ENCODE data around the gene EPS8L3.
"Not testable (repeated sequence)": the region's sequence is repeated elsewhere in the genome, so short reads cannot be mapped to it uniquely, and the experiment has no call there.

Gene EPS8L3

GRCh38 chr1:109776911-109777310, 13.2 kb upstream of the EPS8L3 start:
- DNase-seq = peak; percentile 66

- no peak for DNase-seq
Observed at GRCh38 chr1:109776206-109776835, 12.6 kb upstream of the EPS8L3 start.

GRCh38 chr1:109775398-109775797, 11.7 kb upstream of the EPS8L3 start:
- no peak for DNase-seq

GRCh38 chr1:109773900-109774485, 10.3 kb upstream of the EPS8L3 start:
- DNase-seq = no peak

- peak; percentile 62 for DNase-seq
Observed at GRCh38 chr1:109773203-109773899, 9.6 kb upstream of the EPS8L3 start.

- no peak for DNase-seq
Observed at GRCh38 chr1:109772658-109773202, 9.0 kb upstream of the EPS8L3 start.

GRCh38 chr1:109771712-109772657, 8.3 kb upstream of the EPS8L3 start:
- DNase-seq = no peak

- DNase-seq = no peak
Observed at GRCh38 chr1:109770331-109771095, 6.8 kb upstream of the EPS8L3 start.

- DNase-seq = no peak
Observed at GRCh38 chr1:109769330-109770078, 5.8 kb upstream of the EPS8L3 start.

GRCh38 chr1:109768820-109769219, 5.1 kb upstream of the EPS8L3 start:
- DNase-seq = no peak

GRCh38 chr1:109768335-109768650, 4.6 kb upstream of the EPS8L3 start:
- DNase-seq = no peak

- DNase-seq = no peak
Observed at GRCh38 chr1:109767637-109768334, 4.1 kb upstream of the EPS8L3 start.

GRCh38 chr1:109766991-109767636, 3.4 kb upstream of the EPS8L3 start:
- DNase-seq = not testable (repeated sequence)

GRCh38 chr1:109765896-109766615, 2.3 kb upstream of the EPS8L3 start:
- no peak for DNase-seq

GRCh38 chr1:109765483-109765815, 1.7 kb upstream of the EPS8L3 start:
- no peak for DNase-seq

- no peak for DNase-seq
Observed at GRCh38 chr1:109764561-109765482, 1.1 kb upstream of the EPS8L3 start.

- DNase-seq = no peak
Observed at GRCh38 chr1:109762821-109763645, 690 bp downstream of the EPS8L3 start.
